ENCODE measurements around the gene PDLIM7.
A peak's percentile ranks its signal among the peaks of the same experiment; 100 is the strongest.

DNA sequence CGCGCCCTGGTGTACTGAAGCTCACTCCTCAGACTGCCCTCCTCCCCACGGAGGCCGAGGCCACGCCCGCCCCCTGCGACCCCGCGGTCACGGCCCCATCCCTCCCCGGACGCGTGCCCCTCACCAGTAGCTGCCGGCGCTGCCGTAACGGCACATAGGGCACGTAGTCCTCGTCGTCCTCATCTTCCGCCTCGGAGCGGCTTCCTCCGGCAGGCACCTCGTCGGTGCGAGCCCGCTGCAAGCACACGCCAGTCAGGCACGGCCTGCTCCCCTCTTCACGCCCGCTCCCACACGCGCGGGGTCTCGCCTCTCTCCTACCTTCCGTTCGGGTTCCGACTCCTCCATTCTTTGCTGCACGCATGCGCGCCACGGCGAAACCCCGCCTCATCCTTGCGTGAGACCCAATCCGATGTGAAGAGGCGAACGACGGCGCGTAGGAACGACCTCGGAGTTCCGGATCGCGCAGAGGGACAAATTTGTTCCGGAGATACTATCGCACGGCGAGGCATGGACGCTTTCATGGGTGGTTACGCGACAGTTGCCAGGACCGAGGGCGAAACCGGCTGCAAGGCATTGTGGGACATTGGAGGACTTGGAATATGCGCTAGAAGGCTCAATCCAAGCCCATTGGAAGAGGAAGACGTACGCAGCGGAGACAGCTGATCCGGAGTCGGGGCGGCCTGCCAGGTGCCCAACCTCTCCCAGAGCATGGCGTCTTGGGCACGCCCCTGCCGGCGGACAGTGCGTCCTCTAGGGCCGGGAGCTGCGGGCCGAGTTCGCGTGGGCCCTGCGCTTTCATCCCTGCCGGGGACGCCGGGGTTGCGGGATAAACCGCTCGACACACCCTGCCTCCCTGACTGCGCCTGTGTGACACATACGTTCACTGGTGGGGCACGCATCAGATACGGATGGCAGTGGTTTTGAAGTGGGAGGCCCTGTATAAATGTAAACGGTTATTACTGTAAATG lies 19.5 kb upstream of the PDLIM7 start, which contains the start of gene DDX41:
- TF ChIP-seq, protein P1, sequence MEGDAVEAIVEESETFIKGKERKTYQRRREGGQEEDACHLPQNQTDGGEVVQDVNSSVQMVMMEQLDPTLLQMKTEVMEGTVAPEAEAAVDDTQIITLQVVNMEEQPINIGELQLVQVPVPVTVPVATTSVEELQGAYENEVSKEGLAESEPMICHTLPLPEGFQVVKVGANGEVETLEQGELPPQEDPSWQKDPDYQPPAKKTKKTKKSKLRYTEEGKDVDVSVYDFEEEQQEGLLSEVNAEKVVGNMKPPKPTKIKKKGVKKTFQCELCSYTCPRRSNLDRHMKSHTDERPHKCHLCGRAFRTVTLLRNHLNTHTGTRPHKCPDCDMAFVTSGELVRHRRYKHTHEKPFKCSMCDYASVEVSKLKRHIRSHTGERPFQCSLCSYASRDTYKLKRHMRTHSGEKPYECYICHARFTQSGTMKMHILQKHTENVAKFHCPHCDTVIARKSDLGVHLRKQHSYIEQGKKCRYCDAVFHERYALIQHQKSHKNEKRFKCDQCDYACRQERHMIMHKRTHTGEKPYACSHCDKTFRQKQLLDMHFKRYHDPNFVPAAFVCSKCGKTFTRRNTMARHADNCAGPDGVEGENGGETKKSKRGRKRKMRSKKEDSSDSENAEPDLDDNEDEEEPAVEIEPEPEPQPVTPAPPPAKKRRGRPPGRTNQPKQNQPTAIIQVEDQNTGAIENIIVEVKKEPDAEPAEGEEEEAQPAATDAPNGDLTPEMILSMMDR (IDR thresholded peaks at IDR 0.05): no peak
- TF ChIP-seq POLR2AphosphoS5 (IDR thresholded peaks at IDR 0.05) (peak; percentile 78 to 93 (median 87)), POLR2A (IDR thresholded peaks at IDR 0.05) (no peak)
